Choroid plexus epithelial cell (primary cell): ENCODE results near the gene FOXP1.

Source experiments
- DNase-seq: peaks from one replicate; pipeline ENCODE4 v3.0.0-alpha.2; 2010; ENCODE audit warnings: low read depth
- H3K4me3 ChIP-seq: 2 replicates; pipeline ENCODE4 v1.5.1; 2011; ENCODE audit warnings: low read depth, mild to moderate bottlenecking, control low read depth, low read length, moderate library complexity
- CTCF ChIP-seq: conservative IDR thresholded peaks from 2 replicates; pipeline ENCODE4 v1.5.1; 2011; ENCODE audit warnings: low read depth, mild to moderate bottlenecking, control low read depth, inconsistent platforms, low read length, moderate library complexity

The FOXP1 gene

GRCh38 chr3:71243229-71243628, 340.3 kb downstream of the FOXP1 start:
- no peak for TF ChIP-seq CTCF
- DNase-seq, result peak; percentile 57
- no peak overlapping the region for H3K4me3 ChIP-seq

- no peak for TF ChIP-seq CTCF
- DNase-seq, result no peak
- H3K4me3 ChIP-seq, result no peak overlapping the region
Observed at GRCh38 chr3:71241981-71242560, 341.5 kb downstream of the FOXP1 start.

GRCh38 chr3:71241246-71241901, 342.2 kb downstream of the FOXP1 start:
- TF ChIP-seq CTCF, result no peak
- H3K4me3 ChIP-seq, result no peak overlapping the region
- no peak for DNase-seq

GRCh38 chr3:71240034-71240433, 343.5 kb downstream of the FOXP1 start:
- TF ChIP-seq CTCF, result no peak
- H3K4me3 ChIP-seq, result no peak overlapping the region
- no peak for DNase-seq

GRCh38 chr3:71238355-71238757, 345.2 kb downstream of the FOXP1 start:
- TF ChIP-seq CTCF, result no peak
- H3K4me3 ChIP-seq, result no peak overlapping the region
- no peak for DNase-seq

GRCh38 chr3:71237672-71238071, 345.9 kb downstream of the FOXP1 start:
- DNase-seq, result no peak
- TF ChIP-seq CTCF, result no peak
- no peak overlapping the region for H3K4me3 ChIP-seq

- no peak overlapping the region for H3K4me3 ChIP-seq
- no peak for TF ChIP-seq CTCF
- DNase-seq, result no peak
Observed at GRCh38 chr3:71235846-71236245, 347.7 kb downstream of the FOXP1 start.
